ENCODE results near the gene HSPG2. TPM values are rescaled to one million over a fixed set of nuclear protein-coding genes. Genes with fewer than 3 reads are reported as not detected.

Gene HSPG2
- total and polyA plus RNA-seq, 2 of the 8 experiments (the other 6 are each of a cell fraction or from before 2014, with no cell fraction given): 17.8 to 111 TPM

DNA sequence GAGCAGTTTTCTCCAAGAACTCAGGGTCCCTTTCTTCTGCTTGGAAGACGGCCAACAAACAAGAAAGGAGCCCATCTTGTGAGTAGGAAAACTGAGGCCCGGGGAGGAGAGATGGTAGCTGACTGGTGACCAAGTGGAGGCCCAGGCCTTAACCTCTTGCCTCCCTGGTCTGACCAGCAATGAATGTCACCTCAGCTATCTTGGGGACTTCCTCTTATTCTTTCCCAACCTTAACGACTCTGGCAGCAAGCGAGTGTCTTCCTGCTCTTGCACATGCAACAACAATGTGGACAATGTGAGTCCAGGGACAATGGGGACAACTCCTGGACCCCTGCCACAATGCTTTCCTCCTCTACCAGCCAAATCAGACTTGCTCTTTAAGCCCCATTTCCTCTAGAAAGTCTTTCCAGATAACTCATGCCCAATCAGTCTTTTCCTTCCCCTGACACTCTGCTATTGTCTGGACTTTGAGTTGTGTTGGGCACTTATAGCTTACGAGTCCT lies 12.6 kb downstream of the HSPG2 start:
- Histone ChIP-seq H2BK20ac (ENCODE audit: low read length) (0 out of 2 replicates have a peak overlapping the region, but pooled peaks have one; percentile 32), H2BK120ac (replicated peaks; ENCODE audit: low read depth, low read length) (no peak overlapping the region), H3K14ac (ENCODE audit: insufficient read length) (no peak overlapping the region), H3K9me3 (ENCODE audit: insufficient read depth in 2 of 2, low read depth in 1 of 2, low read length in 1 of 2) (no peaks in the 10 kb centered on the region), H3K23me2 (ENCODE audit: low read depth, low read length) (0 out of 2 replicates have a peak, but pooled peaks cover 2% of the 10 kb centered on the region), H3K9ac (replicated peaks in 1 of 4; ENCODE audit: extremely low read depth in 1 of 4, low read depth in 3 of 4, low read length in 3 of 4) (no peak overlapping the region), H4K5ac (ENCODE audit: insufficient read length, low read depth, low read length) (no peak overlapping the region), H4K91ac (replicated peaks; ENCODE audit: insufficient read length, low read length) (no peak overlapping the region), H3K4ac (replicated peaks; ENCODE audit: insufficient read length, low read depth, low read length) (no peak overlapping the region), H2BK5ac (ENCODE audit: low read depth, low read length) (no peak overlapping the region), H2BK12ac (ENCODE audit: low read depth, low read length) (peak overlapping the region; percentile 27; the same call in 1 of the 2 replicates), H3K18ac (ENCODE audit: extremely low read depth, low read length) (no peak overlapping the region), H3K36me3 (ENCODE audit: control insufficient read depth in 2 of 4, insufficient read depth in 4 of 4, low read length in 3 of 4) (no peaks in the 10 kb centered on the region), H3K27me3 (replicated peaks in 1 of 4; ENCODE audit: control insufficient read depth in 3 of 4, extremely low read depth in 1 of 4, insufficient read depth in 3 of 4, low read length in 3 of 4) (no peaks in the 10 kb centered on the region), H3K27ac (ENCODE audit: low read depth, low read length) (no peak overlapping the region), H2AK5ac (ENCODE audit: low read depth, low read length) (no peak overlapping the region), H3K4me1 (replicated peaks in 1 of 4; ENCODE audit: control insufficient read depth in 3 of 4, insufficient read depth in 4 of 4, low read length in 3 of 4) (peaks cover 12 to 28% (median 19%) of the 10 kb centered on the region in 4 experiments), H3K56ac (replicated peaks; ENCODE audit: insufficient read length, low read depth, low read length) (no peak overlapping the region), H3K79me2 (ENCODE audit: control insufficient read depth in 1 of 2, insufficient read depth in 2 of 2, low read length in 2 of 2) (peaks cover 0 to 35% of the 10 kb centered on the region in 2 experiments; a peak in 2 of 4 replicates), H2AFZ (ENCODE audit: low read length) (no peak overlapping the region), H2BK15ac (ENCODE audit: low read length) (0 out of 2 replicates have a peak overlapping the region, but pooled peaks have one; percentile 74), H4K8ac (ENCODE audit: extremely low read depth, insufficient read depth, low read length) (no peak overlapping the region), H3K79me1 (ENCODE audit: low read depth, low read length) (peaks cover 10% of the 10 kb centered on the region; the same call in 1 of the 2 replicates), H4K20me1 (replicated peaks in 1 of 2; ENCODE audit: control insufficient read depth in 1 of 2, insufficient read depth in 2 of 2, low read length in 2 of 2) (peaks cover 4 to 15% of the 10 kb centered on the region in 2 experiments), H3K4me2 (ENCODE audit: insufficient read depth in 1 of 2, low read depth in 2 of 2, low read length in 2 of 2) (no peak overlapping the region), H3K4me3 (ENCODE audit: extremely low read depth in 1 of 4, insufficient read depth in 2 of 4, low read depth in 3 of 4, low read length in 4 of 4) (no peak overlapping the region), H3K23ac (ENCODE audit: insufficient read length) (no peak overlapping the region)
- CTCF ChIA-PET (ENCODE audit: partially characterized antibody): interaction anchor here (0.9 to 1.6 kb wide), 5 partner anchors 8 to 58 kb away, joined by 3 to 7 read pairs (median 3); no protein-coding TSS in a partner anchor
- DNase-seq (ENCODE audit: low read depth in 1 of 2, low spot score in 2 of 2) (no peak), FAIRE-seq (no peak)
- POLR2A ChIA-PET (ENCODE audit: partially characterized antibody): interaction anchor here (0.8 to 4.0 kb wide), 7 partner anchors 9 to 37 kb away, joined by 3 to 38 read pairs (median 9); partner anchors contain the start of gene HSPG2
- 89% methylated on average over 5 of the region's 5 CpGs; no CpG with 5 or more reads in 1 of the 2 experiments for WGBS, 2 experiments (ENCODE audit: extremely low coverage in 1 of 2, insufficient coverage in 1 of 2, insufficient read length in 1 of 2, insufficient replicate concordance in 2 of 2, low coverage in 1 of 2, low lambda C conversion rate in 2 of 2, missing lambda C conversion rate in 1 of 2)
- TF ChIP-seq TAF7 (optimal IDR thresholded peaks at IDR 0.05; ENCODE audit: borderline replicate concordance, low read depth, low read length) (no peak), SIN3A (conservative IDR thresholded peaks at IDR 0.05 in 1 of 2, IDR thresholded peaks at IDR 0.05 in 1 of 2; ENCODE audit: low read depth in 1 of 2, low read length in 2 of 2) (no peak), RFX5 (IDR thresholded peaks at IDR 0.05; ENCODE audit: borderline replicate concordance, low read depth, low read length) (no peak), KDM1A (IDR thresholded peaks at IDR 0.05; ENCODE audit: borderline replicate concordance, low read length) (no peak), CREB1 (IDR thresholded peaks at IDR 0.05) (no peak), KDM4A (IDR thresholded peaks at IDR 0.05; ENCODE audit: low read depth, low read length, severe bottlenecking) (no peak), RXRA (IDR thresholded peaks at IDR 0.05; ENCODE audit: insufficient read depth, low read depth, low read length) (no peak), EZH2 (IDR thresholded peaks at IDR 0.05; ENCODE audit: low read depth, low read length, severe bottlenecking) (no peak), TAF1 (IDR thresholded peaks at IDR 0.05; ENCODE audit: low read depth, low read length) (no peak), SRF (IDR thresholded peaks at IDR 0.05; ENCODE audit: low read depth, low read length) (no peak)
